HEK293T (cell line): ENCODE results near the gene LMTK2.

Experiments used
- SUZ12 ChIP-seq: fragments of 450-650 bp; IDR thresholded peaks from 2 replicates; pipeline ENCODE4 v1.6.1; 2016; ENCODE audit warnings: mild to moderate bottlenecking
- ZNF384 ChIP-seq: fragments of 450-650 bp; IDR thresholded peaks from 2 replicates; pipeline ENCODE4 v1.6.1; 2016

DNA sequence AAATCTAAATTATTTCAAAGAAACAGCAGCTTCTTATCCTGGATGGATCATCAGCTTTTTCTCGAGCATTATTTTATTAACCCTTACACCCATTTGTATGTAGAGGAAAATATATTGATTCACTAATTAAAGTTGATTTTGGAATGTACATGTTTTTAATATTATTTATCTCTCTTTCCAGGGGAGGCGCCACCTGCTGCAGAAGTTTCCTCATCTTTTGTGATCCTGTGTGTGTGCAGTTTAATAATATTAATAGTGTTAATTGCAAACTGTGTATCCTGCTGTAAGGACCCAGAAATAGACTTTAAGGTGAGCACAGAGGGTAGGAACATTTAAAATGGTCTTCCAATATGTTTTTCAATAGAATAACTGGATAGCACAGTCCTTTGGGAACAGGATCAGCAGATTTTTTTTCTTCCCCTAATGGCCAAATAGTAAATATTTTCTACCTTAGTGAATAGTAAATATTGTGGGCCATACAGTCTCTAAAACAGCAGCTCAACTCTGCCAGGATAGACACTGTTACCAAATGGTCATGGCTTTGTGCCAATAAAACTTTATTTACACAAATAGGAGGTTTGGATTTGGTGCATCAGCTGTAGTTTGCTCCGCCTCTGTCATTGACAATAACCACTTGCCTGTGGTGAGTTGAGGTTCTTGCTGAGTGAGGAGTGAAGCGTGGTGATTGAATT, 30.6 kb downstream of the LMTK2 start:
- TF ChIP-seq ZNF384 (no peak), SUZ12 (no peak)
